Tibial nerve (tissue), 4 donors: ENCODE data around the gene DPH2.

Experiments used
- CTCF ChIP-seq, 5 experiments: fragments of 200-600 bp in 3 of 5; fragments of 450-650 bp in 2 of 5; sonication (generic) in 3 of 5; IDR thresholded peaks; one replicate each; pipeline ENCODE4 v1.5.1; 2016 to 2019; ENCODE audit warnings: antibody characterized with exemption in 5 of 5, mild to moderate bottlenecking in 3 of 5, moderate library complexity in 2 of 5
- EP300 ChIP-seq, 2 donors: sonication (generic); formaldehyde crosslinking; IDR thresholded peaks; one replicate each; pipeline ENCODE4 v1.6.1; 2017; ENCODE audit warnings: antibody characterized with exemption in 2 of 2, mild to moderate bottlenecking in 1 of 2
- POLR2A ChIP-seq, 2 donors: fragments of 450-650 bp; IDR thresholded peaks; one replicate each; pipeline ENCODE4 v1.6.1; 2017; ENCODE audit warnings: antibody characterized with exemption in 2 of 2, mild to moderate bottlenecking in 2 of 2, moderate library complexity in 2 of 2

GRCh38 chr1:44015206-44015605 lies 45.4 kb downstream of the DPH2 start:
- no peak for TF ChIP-seq CTCF (IDR thresholded peaks at IDR 0.05)
- TF ChIP-seq POLR2A (IDR thresholded peaks at IDR 0.05) = no peak
- TF ChIP-seq EP300 (IDR thresholded peaks at IDR 0.05) = no peak
